GM19035 (cell line): Measurements from ENCODE around the gene SMIM35.

Experiments used
- ATAC-seq: cut with Tn5 transposase; IDR thresholded peaks from one replicate; pipeline ENCODE4 v1.9.1; 2021; ENCODE audit not compliant: unreplicated experiment

The SMIM35 gene

DNA sequence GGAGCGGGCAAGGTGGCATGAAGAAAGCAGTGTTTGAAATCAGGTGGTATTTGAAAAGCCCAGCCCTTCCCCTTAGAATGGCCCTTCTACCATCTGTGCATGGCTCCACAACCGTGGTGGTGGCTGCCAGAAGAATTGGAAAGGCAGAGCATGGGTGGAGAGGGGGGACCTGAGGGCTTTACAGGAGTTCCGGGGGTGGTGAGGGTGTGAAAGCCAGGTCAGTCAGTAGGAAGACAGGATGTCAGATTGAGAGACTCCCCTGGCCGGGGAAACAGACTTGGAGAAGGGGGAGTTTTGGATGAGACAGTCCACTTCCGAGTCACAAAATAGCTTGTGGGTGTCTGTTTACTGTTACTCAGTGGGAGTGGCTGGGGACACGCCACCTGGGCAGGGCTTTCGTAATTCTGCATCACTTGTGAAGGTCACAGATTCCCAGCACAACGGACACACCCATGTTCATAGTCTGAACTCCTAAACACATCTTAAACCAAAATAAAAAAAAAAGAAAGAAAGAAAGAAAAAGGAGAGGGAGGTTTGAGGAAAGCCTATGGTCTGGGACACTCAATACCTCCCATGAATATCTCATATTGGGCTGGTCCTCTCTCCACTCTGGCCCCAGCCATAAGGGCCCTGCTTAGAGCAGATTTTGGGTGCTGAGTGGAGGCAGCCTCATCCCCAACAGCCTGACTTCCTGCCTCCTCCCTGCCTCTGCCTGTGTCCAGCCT, 24.4 kb upstream of the SMIM35 start:
- ATAC-seq: no peak

DNA sequence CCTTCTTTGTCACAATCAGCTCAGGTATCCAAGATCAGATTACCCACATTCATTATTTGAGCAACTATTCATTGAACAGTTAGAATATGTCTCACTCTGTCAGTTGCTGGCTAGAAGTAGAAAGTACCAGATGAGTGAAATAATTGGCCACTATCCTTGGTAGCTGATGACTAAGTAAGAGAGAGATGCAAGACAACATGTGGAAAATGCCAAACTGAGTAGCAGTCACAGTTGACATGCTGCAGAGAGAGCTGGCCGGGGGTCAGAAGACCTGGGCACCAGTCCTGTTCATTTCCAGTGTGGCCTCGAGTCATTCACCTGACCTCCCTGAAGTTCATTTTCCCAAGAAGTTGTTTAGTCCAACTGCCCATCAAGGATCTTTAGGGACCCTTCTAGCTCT, 22.5 kb upstream of the SMIM35 start:
- no peak for ATAC-seq

DNA sequence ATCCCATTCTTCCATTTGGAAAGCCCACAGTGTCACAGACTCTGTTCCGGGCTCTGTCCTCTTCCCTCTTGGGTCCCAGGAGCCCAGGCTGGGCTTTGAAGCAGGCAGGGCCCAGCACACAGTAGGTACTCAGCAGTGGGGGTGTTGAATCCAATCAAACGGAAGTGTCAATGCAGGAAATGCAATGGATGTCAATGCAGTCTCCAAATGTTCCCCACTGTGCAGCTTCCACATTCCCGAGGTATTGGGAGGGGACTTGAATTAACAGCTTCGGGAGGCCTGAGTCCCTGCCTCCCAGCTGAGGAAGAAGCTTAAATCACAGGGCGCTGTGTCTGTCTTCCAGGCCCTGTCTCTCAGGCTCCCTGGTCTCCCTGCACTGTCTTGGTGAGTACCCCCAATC, 21.8 kb upstream of the SMIM35 start:
- no peak for ATAC-seq

DNA sequence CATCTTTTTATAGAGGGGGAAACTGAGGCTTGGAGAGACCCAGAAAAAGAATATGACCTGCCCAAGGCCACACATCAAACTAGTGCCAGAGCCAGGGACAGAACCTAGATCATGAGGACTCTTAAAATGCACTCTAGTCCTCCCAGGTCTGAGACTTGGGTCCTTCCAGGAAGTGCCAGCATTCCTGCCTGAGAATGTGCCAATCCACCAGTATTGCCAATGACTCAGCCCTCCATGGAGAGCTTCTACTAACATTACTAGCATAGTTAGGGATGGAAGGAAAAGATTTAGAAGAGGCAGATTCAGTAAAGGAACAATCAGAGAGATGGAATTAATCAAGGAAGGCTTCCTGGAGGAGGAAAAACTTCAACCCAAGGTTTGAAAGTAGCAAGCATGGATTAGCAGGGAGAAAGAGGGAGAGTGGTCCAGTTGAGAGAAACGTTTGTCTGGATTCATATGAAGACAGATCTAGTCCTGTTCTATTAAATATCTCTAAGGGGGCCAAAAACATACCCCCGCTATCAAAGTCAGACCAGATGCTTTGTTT, 20.1 kb upstream of the SMIM35 start:
- ATAC-seq: no peak

DNA sequence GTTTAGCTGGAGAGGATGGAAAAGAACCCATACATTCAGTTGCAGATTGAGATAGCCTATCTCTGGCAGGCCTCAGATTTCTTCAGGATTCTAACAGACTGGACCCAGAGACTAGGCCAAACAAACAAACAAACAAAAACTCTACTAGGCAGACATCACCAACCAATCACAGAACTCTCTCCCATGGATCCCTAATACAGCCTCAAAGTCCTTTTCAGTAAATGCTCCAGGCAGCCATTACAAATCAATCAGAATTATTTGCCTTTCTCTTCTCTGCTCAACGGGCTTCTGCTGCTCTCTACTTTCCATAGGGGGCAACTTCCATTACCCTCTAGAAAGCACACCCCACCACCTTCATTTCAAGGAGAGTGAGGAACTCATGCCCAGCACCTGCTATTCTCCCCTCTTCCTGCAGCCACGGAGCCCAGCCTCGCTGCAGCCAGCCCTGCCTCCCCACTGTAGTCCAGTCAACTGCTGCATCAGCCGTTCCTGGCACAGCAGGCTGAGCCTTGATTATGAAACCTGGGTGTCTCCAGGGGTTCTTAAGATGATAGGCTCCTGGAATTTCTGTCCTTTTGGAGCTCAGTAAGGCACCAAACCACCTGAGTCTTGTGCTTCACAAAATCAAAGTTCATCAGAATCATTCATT, 19.0 kb upstream of the SMIM35 start:
- no peak for ATAC-seq

DNA sequence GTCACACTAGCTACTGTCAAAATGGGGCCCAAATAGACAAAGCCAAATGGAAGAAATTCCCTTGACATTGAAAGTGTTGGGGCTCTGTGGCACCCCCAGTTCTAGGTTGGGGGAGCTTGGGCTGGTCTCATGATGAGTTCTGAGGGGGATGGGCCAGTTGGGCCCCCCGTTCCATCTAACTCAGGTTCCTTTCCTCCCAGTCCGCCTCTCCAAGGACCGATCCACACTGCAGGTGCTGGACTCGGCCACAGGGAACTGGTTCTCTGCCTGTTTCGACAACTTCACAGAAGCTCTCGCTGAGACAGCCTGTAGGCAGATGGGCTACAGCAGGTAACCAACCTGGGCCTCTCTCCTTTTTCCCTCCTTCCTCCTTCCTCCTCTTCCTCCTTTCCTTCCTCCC, 17.7 kb upstream of the SMIM35 start:
- no peak for ATAC-seq

DNA sequence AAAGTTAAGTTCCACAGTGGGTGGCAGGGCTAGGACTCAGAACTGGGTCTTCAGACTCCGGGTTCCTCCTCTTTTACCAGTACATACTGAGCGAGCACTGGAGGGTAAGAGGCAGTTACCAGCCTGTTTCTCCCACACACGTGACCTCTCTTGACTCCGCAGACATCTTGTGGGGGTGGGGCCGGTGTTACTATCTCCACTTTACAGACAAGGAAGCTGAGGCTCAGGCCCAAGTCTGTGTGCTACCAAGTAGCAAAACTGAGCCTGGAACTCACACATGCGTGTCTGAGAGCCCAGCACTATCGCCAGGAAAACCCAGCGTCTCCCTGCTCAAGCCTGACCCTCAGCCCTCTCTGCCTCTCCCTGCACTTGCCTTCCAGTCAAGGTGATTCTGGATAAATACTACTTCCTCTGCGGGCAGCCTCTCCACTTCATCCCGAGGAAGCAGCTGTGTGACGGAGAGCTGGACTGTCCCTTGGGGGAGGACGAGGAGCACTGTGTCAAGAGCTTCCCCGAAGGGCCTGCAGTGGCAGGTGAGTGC, 16.0 kb upstream of the SMIM35 start:
- no peak for ATAC-seq

DNA sequence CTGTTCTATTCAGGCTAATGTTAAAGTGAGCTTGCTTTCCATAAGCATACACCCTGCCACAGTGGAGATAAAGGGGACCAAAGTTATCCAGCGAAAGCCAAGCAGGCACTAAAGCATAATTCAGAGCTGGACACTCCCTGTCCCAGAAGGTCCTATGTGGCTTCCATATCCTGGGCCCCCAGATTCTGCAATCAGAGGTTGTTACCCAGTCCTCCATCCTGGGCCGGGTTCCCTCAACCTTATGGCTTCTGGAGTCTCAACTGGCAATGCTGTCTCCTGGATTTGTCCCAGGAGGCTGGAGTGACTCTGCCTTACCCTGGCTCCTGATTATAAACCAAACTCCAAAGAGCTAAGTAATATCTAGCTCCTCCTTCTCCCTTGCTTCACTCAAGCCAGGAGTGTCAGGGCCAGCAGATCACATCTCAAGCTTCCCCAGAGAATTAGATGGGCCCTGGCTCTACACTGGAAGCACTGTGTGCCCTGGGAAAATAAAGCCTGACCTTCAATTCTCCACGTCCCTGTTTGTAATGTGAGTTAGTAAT, 14.0 kb upstream of the SMIM35 start:
- no peak for ATAC-seq

DNA sequence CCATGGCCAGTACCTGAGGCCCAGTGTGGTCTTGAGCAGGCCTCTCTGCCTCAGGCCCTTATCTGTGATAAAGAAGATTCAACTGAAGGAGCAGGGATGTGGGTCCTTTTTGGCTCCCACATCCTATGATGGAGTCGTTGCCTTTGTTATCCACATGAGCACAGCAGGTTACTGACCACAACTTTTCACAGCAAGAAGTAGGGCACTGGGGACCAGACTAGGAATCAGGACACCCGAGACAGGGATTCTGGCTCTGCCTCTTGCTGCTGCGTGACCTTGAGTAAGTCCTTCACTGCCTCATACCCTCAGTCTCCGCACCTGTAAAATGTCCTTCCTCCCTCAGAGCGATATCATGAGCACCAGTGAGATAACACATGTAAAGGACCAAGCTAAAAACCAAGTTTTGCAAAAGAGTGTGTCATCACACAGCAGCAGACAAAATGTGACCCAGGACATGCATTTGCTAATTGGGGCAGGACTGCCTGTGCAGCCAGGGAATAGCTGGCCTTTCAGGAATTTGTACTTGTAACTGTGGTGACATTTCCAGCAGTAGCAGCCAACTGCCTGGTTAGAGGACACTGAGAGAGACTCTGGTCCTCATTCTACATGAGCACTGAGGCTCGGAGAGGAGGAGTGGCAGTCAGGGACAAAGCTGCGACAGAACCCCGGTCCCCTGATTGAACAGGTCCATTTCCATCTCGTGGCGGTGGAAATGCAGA, 13.2 kb upstream of the SMIM35 start:
- no peak for ATAC-seq

DNA sequence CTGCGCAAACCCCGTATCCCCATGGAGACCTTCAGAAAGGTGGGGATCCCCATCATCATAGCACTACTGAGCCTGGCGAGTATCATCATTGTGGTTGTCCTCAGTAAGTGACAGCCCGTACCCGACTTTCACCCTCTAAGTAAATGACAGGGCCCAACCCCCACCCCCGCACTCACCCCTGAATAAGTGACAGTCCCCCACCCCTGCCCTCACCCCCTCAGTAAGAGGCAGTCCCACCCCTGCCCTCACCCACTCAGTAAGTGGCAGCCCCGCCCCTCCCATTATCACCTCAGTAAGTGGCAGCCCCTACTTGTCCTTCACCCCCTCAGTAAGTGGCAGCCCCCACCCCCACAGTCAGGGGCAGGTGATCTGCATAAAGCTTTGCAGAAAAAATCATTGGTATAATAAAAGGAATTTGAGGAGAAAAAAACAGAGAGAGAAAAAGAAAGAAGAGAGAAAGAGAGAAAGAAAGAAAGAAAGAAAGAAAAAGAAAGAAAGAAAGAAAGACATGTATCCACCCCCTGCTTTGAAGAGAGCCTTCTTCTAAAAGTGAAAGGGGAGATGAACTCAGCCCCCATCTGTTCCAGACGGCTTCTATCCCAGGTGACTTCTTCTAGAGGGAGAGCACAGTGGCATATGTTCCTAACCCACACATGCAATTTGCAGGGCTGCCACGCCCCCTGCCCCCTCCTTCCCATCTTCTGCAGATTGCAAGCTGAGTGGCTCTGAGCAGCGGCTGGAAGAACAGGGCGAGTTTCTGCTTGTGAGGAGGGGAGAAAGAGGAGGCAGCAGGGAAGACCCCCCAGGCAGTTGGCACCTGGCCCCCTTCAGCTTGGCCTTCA, 12.5 kb upstream of the SMIM35 start:
- no peak for ATAC-seq

DNA sequence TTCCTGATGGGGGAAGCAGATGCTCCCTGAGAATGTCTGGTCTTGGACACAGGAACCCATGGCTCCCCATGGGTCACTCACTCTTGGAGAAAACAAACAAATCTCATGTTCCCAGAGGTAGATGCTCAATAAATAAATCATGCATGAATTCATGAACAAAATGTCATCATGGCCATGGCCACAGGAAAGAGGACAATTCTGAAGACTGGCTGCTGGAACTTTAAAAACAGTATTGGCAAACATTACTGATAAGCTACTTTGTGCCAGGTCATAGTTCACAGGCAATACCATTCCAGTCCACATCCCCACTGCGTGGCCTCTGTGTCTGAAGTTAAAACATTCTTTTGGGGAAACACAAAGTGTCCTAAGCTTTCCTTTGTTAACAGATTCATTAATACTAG, 9.2 kb upstream of the SMIM35 start:
- ATAC-seq: no peak

DNA sequence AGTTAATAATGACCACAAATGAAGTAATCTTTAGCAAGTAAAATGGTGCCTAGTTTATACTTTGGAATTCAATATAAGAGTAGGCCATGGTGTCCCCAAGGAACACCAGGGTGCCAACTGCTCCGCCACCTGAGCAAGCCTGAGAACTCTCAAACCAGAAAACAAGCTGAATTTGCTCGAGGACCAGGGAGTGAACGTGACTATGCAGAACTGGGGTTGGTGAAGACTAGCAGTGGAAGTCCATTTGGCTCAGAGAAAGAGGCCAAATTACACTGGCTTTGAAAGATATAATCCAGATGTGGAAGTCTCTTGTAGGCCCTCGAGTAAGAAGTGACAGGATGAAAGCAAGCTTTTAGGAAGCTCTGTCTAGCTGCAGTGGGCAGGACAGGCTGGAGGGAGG, 8.7 kb upstream of the SMIM35 start:
- ATAC-seq: no peak

DNA sequence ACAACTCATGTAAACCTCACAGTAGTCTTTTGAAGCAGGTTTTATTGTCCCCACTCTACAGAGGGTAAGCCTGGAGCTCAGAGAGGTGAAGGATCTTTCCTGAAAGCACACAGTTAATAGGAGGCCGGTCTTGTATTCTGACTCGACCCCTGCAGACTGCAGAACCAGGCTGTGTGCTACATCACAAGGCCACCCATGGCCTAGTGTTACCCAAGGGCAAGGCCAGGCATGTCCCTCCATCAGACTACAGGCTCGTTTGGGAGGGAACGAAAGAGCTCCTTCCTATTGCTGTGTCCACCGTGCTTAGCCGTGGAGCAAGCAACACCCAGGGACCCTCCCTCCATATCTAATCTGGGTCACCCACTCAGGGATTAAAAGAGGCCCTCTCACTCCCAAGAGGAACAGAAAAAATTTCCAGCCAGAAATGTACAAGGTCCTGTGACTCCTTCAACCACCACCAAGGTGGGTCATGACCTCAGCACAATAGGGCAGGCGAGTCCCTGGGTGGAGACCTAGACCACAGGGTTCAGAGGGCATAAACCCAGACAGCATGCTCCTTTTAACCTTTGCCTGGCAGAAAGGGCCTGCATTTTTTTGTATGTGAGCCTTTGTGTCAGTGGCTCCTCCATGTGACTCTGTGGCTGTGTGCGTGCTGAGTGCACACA, 6.3 kb upstream of the SMIM35 start:
- ATAC-seq: no peak

DNA sequence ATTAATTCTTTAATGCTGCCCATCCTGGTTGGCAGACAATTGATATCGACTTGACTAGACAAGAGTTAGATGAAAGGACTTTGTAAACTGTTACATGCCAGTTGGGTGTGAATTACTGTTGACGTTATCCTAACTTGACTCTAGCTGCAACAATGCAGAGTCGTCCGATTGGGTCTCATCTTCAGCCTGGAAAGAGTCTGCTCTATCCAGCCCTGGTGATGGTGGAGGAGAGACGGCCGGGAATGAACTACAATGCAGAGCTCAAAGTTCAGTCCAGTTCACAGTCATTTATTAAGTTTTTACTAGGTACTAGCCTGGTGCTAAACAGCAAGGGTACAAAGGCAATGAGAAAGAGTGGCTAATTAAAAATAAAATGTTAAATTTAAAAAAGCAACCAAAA, 4.9 kb upstream of the SMIM35 start:
- ATAC-seq: no peak

DNA sequence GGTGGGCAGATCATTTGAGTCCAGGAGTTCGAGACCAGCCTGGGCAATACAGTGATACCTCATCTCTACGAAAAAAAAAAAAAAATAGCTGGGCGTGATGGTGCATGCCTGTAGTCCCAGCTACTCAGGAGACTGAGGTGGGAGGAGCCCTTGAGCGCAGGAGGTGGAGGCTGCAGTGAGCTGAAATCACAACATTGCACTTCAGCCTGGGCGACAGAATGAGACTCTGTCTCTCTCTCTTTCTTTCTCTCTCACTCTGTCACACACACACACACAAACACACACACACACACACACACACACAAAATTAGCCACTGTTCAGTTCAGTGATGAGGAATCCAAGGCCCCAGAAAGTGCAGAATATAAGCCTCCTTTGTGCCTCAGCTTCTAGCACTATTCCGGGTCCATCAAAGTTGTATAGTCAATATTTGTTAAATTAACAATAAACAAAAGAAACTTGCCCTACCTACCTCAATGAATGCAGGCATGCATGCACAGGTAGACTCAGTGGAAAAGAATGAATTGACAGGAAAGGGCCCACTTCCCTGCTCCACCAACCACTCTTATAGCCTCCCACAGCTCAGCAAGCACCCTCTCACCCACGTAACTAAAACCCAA, 3.9 kb upstream of the SMIM35 start:
- no peak for ATAC-seq

DNA sequence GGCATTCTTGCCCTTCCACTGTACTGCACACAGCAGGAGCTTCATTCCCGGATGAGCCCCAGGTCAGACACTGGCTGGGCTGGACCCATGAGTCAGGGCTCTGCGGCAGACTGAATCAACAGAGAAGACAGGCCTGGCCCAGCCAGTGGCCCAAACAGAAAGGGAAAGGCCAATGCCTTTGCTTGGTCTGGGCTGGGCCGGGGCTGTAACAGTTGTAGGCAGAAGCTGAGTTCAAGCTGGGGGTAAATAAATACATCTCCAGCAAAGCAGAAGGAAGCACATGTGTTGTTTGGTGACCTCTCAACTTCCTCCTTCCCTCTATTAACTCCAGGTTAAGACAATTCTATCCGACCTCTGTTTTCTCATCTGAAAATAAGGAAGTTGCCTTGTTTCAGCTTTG, 1.8 kb upstream of the SMIM35 start:
- no peak for ATAC-seq

DNA sequence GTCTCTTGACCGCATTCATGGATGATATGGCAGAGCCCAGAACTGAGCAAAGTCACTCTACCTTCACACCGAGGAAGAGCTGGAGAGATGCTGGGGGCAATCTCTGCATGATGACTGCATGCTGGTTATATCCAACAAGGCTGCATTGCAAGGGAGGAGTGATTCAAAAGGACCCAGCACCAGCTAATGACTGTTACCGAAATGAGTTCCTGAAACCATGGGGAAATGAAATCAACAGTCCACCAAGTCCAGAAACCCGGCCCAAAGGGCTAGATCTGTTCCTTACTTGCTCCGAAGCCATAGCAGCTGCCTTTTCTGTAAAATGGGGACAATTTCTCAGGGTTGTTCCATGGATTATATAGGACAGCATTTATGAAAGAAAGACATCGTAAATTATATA, 1.2 kb upstream of the SMIM35 start:
- ATAC-seq: no peak

DNA sequence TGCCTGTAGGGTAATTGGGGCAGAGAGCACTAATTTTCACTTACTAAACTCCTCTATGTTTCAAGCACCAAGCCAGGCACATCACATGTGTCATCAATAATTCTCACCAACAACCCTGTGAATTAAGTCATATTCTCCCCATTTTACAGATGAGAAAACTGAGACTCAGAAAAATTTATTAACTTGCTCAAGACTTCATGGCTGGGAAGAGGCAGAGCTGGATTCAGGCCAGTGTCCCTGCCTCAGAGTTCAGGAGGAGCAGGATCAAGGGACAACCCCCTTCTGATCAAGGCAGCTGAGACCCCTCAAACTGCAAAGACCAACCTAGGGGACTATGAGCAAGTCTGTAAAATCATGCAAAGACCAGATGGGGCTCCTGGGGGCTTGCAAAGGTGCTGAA, 2.1 kb downstream of the SMIM35 start:
- no peak for ATAC-seq

DNA sequence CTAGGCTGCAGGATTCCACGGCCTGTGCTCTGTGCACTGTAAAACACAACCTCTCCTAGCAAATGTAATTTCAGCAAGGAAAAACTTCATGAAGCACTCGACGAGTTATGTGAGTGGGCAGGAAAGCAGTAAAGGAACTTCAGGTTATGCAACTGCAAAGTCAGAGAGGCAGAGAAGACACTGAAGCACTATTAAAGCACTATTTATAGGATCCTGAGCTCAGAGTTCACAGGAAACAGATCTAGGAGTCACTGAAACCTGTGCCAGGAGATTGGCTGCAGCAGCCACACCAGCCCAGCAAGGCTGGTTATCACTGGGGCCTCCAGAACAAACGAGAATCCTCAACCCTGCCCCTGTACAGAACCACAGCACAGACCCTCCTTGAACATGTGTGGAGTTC, 2.5 kb downstream of the SMIM35 start:
- ATAC-seq: no peak
